ENCODE data around the gene TEX14.

The TEX14 gene

GRCh38 chr17:58529275-58529674 lies 162.6 kb downstream of the TEX14 start:
- in situ Hi-C loops (cut with HindIII; ENCODE audit: low pct_unique_long_range_greater_than_20kb, low sequenced_read_pairs), result no loop called here
- TF ChIP-seq JUND (IDR thresholded peaks at IDR 0.05; ENCODE audit: low read depth), result no peak
- DNase-seq (ENCODE audit: low read depth in 1 of 2, low spot score in 1 of 2), result no peak

- no peak for DNase-seq (ENCODE audit: low read depth in 1 of 2, low spot score in 1 of 2)
- TF ChIP-seq JUND (IDR thresholded peaks at IDR 0.05; ENCODE audit: low read depth), result no peak
- in situ Hi-C loops (cut with HindIII; ENCODE audit: low pct_unique_long_range_greater_than_20kb, low sequenced_read_pairs), result no loop called here
Measured at GRCh38 chr17:58528443-58528842, 163.4 kb downstream of the TEX14 start.

GRCh38 chr17:58527949-58528348 lies 163.9 kb downstream of the TEX14 start:
- no peak for TF ChIP-seq JUND (IDR thresholded peaks at IDR 0.05; ENCODE audit: low read depth)
- in situ Hi-C loops (cut with HindIII; ENCODE audit: low pct_unique_long_range_greater_than_20kb, low sequenced_read_pairs), result no loop called here
- DNase-seq (ENCODE audit: low read depth in 1 of 2, low spot score in 1 of 2), result no peak

- in situ Hi-C loops (cut with HindIII; ENCODE audit: low pct_unique_long_range_greater_than_20kb, low sequenced_read_pairs), result no loop called here
- no peak for DNase-seq (ENCODE audit: low read depth in 1 of 2, low spot score in 1 of 2)
- no peak for TF ChIP-seq JUND (IDR thresholded peaks at IDR 0.05; ENCODE audit: low read depth)
Measured at GRCh38 chr17:58527306-58527705, 164.5 kb downstream of the TEX14 start.

GRCh38 chr17:58525239-58525638 lies 166.6 kb downstream of the TEX14 start:
- no peak for TF ChIP-seq JUND (IDR thresholded peaks at IDR 0.05; ENCODE audit: low read depth)
- in situ Hi-C loops (cut with HindIII; ENCODE audit: low pct_unique_long_range_greater_than_20kb, low sequenced_read_pairs), result no loop called here

GRCh38 chr17:58521680-58522079 lies 170.2 kb downstream of the TEX14 start:
- DNase-seq (ENCODE audit: low read depth in 1 of 2, low spot score in 1 of 2), result no peak
- in situ Hi-C loops (cut with HindIII; ENCODE audit: low pct_unique_long_range_greater_than_20kb, low sequenced_read_pairs), result no loop called here
- no peak for TF ChIP-seq JUND (IDR thresholded peaks at IDR 0.05; ENCODE audit: low read depth)

More at GRCh38 chr17:58525239-58525638, 166.6 kb downstream of the TEX14 start:
- DNase-seq (ENCODE audit: low read depth in 1 of 2, low spot score in 1 of 2), result no peak

- in situ Hi-C loops (cut with HindIII; ENCODE audit: low pct_unique_long_range_greater_than_20kb, low sequenced_read_pairs), result no loop called here
- peak in 1 of 2 experiments; percentile 79 for DNase-seq (ENCODE audit: low read depth in 1 of 2, low spot score in 1 of 2)
- TF ChIP-seq JUND (IDR thresholded peaks at IDR 0.05; ENCODE audit: low read depth), result no peak
Measured at GRCh38 chr17:58520843-58521430, 170.9 kb downstream of the TEX14 start.

GRCh38 chr17:58517928-58518609 lies 173.8 kb downstream of the TEX14 start:
- peak; percentile 98 to 100 for DNase-seq (ENCODE audit: low read depth in 1 of 2, low spot score in 1 of 2)
- TF ChIP-seq JUND (IDR thresholded peaks at IDR 0.05; ENCODE audit: low read depth), result no peak
- in situ Hi-C loops (cut with HindIII; ENCODE audit: low pct_unique_long_range_greater_than_20kb, low sequenced_read_pairs), result no loop called here

GRCh38 chr17:58517378-58517927 lies 174.4 kb downstream of the TEX14 start:
- in situ Hi-C loops (cut with HindIII; ENCODE audit: low pct_unique_long_range_greater_than_20kb, low sequenced_read_pairs), result no loop called here
- DNase-seq (ENCODE audit: low read depth in 1 of 2, low spot score in 1 of 2), result peak in 1 of 2 experiments; percentile 64
- no peak for TF ChIP-seq JUND (IDR thresholded peaks at IDR 0.05; ENCODE audit: low read depth)

GRCh38 chr17:58516644-58517377 lies 175.0 kb downstream of the TEX14 start:
- in situ Hi-C loops (cut with HindIII; ENCODE audit: low pct_unique_long_range_greater_than_20kb, low sequenced_read_pairs), result no loop called here
- no peak for DNase-seq (ENCODE audit: low read depth in 1 of 2, low spot score in 1 of 2)
- no peak for TF ChIP-seq JUND (IDR thresholded peaks at IDR 0.05; ENCODE audit: low read depth)

- in situ Hi-C loops (cut with HindIII; ENCODE audit: low pct_unique_long_range_greater_than_20kb, low sequenced_read_pairs), result no loop called here
Measured at GRCh38 chr17:58515286-58515685, 176.6 kb downstream of the TEX14 start.

GRCh38 chr17:58514770-58515157 lies 177.1 kb downstream of the TEX14 start:
- DNase-seq (ENCODE audit: low read depth in 1 of 2, low spot score in 1 of 2), result no peak
- TF ChIP-seq JUND (IDR thresholded peaks at IDR 0.05; ENCODE audit: low read depth), result no peak
- in situ Hi-C loops (cut with HindIII; ENCODE audit: low pct_unique_long_range_greater_than_20kb, low sequenced_read_pairs), result no loop called here

More at GRCh38 chr17:58515286-58515685, 176.6 kb downstream of the TEX14 start:
- no peak for DNase-seq (ENCODE audit: low read depth in 1 of 2, low spot score in 1 of 2)
- TF ChIP-seq JUND (IDR thresholded peaks at IDR 0.05; ENCODE audit: low read depth), result no peak

All from T47D (cell line).